Stimulated activated CD4-positive, alpha-beta T cell treated with anti-CD3 and anti-CD28 coated beads, Interleukin-15, amount 100 ng/mL, for 1 hour (primary cell): ENCODE data around the gene PML.
"Not testable (repeated sequence)": the region's sequence is repeated elsewhere in the genome, so short reads cannot be mapped to it uniquely, and the experiment has no call there.

Source experiments
- DNase-seq, 2 donors: peaks; one replicate each; pipeline ENCODE4 v3.0.0-alpha.2; 2020; ENCODE audit warnings: low read depth in 1 of 2, low spot score in 1 of 2

PML gene

DNA sequence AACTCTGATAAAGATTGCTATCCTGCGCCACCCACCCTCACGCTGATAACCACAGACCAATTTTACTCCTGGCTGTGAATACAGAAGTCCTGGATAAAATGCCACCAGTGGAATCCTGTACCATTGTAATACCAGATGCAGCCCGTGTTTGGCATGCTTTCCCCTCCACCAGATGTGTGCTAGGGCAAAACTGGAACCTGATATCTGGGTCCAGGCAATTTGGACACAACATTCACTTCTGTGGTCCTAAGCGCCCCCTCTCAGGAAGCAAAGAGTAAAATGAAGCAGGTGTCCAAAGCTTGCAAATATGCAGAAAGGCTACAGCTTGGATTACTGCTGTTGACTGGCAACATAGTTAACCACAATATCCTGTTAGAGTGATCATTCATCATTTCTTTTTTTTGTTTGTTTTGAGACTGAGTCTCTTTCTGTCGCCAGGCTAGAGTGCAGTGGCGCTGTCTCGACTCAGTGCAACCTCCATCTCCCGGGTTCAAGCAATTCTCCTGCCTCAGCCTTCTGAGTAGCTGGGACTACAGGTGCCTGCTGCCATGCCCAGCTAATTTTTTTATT is 35.4 kb upstream of the PML start:
- DNase-seq, result no peak

DNA sequence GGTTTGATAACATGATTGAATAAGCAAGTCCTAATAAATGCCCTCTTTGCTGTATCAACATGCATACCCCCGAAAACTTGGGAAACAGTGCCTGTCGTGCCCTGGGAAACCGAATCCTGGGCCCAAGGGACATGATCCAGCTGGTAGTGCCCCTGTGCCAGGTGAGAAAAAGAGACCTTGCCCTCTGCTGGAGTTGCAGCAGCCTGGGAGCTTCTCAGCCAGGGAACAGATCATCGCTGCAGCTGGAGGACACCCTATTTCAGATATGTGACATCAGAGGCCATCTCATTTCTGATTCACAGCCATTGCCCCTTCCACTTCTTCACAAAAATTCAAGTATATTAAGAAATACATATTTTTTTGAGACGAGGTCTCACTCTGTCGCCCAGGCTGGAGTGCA is 34.7 kb upstream of the PML start:
- no peak for DNase-seq

DNA sequence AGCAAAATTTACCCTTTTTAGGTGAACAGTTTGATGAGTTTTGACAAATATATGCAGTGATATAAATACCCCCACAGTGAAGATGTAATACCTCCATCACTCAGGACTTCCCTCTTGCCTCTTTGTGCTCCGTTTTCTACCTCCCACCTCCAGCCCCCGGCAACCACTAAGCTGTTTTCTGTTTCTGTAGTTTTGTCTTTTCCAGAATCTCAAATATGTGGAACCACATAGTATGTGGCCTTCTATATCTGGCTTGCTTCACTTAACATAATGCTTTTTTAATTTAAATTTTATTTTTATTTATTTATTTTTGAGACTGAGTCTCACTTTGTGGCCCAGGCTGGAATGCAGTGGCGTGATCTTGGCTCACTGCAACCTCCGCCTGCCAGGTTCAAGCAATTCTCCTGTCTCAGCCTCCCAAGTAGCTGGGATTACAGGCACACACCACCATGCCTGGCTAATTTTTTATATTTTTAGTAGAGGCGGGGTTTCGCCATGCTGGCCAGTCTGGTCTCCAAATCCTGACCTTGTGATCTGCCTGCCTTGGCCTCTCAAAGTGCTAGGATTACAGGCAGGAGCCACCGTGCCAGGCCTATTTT is 33.9 kb upstream of the PML start:
- not testable (repeated sequence) for DNase-seq

DNA sequence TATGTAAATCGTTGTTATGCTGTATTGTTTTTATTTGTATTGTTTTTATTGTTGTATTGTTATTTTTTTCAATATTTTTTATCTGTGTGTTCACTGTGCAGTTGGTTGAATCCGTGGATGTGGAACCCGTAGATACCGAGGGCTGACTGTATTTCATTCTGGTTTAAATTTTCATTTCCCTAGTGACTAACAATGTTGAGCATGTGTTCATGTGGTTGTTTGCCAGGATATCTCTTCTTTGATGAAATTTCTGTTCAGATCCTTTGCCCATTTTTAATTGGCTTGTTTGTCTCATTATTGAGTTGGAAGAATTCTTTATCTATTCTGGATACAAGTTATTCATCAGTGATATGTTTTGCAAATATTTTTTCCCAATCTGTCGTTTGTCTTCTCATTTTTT is 32.1 kb upstream of the PML start:
- DNase-seq, result no peak

DNA sequence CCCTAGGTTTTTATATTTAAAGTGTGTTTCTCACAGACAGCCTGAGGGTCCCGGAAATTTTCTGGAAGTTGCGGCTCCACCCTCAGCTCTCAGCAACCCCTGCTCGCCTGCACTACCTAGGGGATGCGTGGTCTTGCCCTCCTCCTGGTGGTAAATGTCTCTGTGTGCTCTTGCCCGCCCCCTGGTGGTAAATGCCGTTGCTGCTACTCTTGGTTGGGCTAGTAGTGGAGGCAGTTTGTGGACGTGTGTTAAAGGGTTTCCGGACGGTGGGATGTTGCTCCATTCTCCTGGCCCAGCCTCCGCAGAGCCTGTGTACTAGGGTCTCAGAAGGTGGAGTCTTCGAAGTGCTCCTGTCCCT is 29.8 kb upstream of the PML start:
- DNase-seq, result peak; percentile 78 to 83

DNA sequence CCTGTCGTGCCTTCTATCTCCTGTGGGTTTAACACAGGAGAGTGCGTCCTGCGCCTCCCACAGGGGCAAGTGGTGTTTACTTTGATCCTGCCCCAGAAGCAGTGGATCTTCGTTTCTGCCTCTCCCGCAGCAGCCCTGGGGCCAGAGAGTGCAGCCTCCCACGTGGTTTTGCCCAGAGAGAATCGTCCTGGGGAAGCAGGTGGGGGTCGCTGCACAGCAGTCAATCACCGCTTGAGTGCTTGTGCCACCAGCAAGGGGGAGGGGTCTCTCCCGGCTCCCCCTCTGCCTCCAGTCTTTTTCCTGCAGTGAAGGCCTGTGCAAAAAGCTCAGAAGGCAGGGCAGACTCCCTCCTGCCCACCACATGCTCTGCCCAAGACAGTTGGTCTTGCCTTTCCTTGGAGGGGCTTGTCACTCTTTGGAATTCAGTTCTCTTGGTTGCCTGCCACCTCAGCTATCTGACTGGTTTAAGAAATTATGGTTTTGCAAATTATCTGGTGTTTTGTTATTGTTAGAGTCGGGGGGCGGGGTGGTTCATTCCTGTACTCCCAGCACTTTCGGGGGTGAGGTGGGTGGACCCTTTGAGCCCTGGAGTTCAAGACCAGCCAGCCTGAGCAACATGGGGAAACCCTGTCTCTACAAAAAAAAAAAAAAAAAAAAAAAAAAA is 29.3 kb upstream of the PML start:
- peak in 1 of 2 donors; percentile 38 for DNase-seq

DNA sequence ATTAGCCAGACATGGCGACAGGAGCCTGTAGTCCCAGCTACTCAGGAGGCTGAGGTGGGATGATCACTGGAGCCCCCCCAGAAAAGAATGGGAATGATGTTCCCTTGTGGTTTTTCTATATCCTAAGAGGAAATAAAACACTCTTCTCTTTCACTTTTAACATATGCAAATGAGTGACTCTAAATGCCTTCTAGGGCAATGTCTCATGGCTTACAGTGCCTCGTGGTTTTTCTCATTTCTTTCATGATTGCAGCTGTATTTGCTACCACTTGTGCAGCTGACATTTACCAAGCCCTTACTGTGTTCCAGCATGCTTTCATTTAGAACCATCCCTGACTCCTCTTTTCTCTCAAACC is 28.8 kb upstream of the PML start:
- no peak for DNase-seq

DNA sequence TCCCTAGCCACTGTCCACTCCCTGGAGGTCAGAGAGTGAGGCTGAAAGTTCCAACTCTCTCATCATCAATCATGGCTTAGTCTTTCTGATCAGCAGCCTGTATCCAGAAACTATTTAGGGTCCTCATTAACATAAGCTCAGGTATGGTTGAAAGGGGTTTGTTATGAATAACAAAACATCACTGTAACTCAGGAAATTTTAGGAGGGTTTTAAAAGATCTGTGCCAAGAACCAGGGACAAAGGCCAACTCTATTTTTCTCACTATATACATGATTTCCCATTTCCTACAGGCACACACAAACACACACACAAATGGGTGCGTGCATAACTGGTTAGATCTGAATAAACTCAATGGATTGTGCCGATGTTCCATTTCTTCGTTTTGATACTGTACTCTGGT is 26.1 kb upstream of the PML start:
- no peak for DNase-seq

DNA sequence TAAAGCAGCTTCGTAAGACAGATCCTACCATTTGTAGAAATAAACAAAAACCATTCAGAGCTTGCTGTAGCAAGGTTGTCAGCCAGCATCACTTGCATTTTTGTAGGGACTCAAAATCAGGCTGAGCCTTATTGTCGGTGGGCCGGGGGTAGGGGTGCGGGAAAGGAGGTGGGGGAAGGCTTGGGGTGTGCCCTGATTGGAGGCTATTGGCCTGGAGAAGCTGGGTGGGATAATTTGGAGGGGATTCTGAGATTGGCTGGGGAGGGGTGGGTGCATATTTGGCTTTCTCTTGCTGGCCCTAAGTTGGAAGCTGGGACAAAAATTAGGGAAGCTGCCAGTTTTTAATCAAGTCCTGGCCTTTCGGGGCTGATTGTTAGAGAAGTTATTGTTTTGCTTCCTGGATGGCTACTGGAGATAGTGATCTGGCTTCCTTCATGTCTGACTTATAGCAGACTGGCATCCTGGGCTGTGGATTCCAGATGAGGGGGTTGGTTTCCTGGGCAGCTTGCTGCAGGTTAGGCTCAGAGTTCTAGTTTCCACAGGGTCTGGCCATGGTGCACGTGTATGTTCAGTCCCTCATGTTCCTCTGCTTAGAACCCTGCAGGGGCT is 25.3 kb upstream of the PML start:
- DNase-seq, result no peak

DNA sequence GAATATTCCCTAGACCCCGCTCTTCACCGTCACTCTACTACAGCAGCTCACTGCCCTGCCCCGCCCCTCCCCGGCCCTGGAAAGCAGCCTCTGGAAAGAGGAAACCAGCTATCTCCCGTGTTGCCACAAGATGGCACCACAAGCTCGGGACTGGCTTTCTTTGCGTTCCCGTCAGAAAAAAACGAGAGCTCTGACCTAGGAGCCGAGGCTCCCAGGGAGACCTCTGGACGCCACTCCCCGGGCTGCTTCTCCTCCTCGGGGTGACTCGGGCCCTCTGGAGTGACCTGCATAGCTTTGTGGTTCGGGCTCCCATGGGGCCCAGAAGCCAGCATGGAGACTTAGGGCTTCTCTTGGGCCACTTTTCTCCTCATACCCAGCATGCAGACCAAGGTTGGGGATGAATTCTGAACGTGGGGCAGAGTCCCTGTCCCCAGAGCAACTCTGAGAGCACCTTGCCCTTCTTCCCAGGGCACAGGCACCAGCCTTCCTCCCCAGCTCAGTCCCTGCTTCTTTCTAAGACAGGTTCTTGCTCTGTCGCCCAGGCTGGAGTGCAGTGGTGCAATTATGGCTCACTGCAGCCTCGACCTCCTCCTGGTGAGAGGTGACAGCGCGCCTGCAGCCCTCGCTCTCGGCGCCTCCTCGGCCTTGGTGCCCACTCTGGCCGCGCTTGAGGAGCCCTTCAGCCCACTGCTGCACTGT is 21.4 kb upstream of the PML start:
- DNase-seq, result peak; percentile 55 to 67

DNA sequence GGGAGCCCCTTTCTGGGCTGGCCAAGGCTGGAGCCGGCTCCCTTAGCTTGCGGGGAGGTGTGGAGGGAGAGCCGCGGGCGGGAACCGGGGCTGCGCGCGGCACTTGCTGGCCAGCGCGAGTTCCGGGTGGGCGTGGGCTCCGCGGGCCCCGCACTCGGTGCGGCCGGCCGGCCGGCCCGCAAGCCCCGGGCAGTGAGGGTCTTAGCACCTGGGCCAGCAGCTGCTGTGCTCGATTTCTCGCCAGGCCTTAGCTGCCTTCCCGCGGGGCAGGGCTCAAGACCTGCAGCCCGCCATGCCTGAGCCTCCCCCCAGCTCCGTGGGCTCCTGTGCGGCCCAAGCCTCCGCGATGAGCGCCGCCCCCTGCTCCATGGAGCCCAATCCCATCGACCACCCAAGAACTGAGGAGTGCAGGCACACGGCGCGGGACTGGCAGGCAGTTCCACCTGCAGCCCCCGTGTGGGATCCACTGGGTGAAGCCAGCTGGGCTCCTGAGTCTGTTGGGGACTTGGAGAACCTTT is 20.8 kb upstream of the PML start:
- not testable (repeated sequence) for DNase-seq

DNA sequence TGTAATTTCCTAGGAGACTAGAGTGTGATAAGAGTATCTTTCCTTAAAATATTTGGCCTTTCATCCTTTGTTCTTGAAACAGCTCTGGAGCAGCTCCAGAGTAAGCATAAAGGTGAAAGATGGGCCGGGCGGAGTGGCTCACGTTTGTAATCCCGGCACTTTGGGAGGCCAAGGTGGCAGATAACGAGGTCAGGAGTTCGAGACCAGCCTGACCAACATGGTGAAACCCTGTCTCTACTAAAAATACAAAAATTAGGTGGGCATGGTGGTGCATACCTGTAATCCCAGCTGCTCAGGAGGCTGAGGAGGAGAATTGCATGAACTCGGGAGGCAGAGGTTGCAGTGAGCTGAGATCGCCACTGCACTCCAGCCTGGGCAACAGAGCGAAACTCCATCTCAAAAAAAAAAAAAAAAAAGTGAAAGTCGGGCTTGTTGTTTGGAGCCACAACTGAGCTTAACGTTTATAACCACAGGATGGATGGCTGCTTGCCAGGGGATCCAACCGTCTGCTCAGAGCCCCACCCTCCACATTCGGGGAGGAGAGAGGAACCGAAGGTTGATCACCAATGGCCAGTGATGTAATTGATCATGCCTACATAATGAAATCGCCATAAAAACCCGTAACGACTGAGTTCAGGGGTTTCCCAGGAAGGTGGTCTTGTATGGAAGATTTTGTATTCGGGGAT is 18.9 kb upstream of the PML start:
- DNase-seq, result not testable (repeated sequence)

DNA sequence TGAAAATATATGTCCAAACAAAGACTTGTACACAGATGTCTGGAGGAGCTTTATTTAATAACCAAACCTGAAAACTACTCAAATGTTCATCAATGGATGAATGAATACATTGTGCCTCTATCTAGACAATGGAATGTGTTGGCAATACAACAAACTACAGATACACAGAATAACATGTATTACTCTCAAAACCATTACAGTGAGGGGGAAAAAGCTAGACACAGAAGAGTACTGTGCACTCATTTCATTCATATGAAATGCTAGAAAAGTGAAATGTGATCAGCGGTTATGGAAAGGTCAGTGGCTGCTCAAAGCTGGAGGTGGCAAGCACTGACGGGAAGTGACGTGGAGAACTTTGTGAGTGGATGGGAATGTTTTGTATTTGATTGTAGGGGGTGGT is 15.6 kb upstream of the PML start:
- DNase-seq, result no peak

DNA sequence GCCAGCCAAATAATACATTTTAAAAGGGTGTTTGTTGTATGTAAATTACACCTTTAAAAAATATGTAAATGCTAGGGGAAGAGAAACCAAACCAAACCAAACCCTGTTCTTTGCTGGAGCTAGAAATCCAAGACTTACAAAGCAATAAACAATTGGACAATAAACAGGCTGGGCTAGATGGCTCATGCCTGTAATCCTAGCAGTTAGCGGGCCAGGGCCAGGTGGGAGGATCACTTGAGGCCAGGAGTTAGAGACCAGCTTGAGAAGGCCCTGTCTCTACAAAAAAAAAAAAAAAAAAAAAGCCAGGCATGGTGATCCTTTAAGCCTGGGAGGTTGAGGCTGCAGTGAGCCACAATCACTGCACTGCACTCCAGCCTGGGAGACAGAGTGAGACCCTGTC is 14.9 kb upstream of the PML start:
- no peak for DNase-seq

DNA sequence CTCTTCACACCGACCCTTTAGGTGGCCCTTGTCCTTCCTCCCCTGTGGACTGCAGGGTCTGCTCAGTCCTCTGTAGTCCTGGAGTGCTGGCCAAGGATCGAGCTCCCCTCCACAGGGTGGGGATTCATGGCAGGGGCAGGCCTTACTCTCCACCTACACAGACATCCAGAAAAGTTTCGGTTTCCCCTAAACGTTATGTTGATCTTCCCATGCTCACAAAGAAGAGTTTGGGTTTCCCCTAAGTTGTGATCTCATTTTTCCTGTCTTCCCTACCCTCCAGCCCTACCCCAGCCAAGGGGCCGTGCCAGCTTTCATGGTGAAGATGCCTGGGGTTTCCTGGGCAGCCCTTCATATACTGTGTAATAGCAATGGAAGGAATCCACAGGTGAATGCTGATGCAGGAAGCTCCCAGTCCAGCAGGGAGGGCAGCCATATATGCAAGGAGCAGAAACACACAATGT is 12.7 kb upstream of the PML start:
- DNase-seq, result no peak

DNA sequence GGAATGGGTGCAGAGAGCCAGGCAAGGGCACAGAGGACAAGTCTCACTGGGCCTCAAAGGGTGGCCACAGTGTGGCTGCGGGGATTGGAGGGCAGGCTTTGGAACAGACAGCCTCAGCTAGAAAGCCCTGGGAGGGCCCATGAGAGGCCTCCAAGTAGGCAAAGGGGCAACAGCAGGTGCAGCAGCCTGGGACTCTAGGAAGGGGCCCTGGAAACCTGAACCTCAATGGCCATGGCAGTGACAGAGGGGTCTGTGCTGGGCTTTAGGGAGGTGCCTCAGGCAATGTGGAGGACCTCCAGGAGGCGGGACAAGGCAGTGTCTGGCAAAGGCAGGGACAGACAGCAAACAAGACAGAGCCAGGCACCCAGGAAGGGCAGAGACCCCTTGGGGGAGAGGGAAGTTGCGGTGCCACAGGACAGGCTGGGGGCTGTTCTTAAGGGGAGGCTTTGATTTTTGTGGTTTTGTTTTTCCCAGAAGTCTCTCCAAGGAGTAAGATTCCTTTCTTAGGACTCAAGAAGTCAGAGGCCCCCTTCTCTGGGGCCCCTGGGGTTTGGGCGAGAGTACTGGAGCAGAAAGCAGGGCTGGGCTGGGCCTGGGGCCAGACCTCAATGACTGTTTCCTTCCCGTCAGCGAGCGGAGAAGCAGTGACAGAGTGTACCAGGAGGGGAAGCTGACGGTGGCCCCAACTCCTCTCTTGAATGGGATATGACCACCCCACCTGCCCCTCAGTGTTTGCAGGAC is 12.1 kb upstream of the PML start:
- no peak for DNase-seq

DNA sequence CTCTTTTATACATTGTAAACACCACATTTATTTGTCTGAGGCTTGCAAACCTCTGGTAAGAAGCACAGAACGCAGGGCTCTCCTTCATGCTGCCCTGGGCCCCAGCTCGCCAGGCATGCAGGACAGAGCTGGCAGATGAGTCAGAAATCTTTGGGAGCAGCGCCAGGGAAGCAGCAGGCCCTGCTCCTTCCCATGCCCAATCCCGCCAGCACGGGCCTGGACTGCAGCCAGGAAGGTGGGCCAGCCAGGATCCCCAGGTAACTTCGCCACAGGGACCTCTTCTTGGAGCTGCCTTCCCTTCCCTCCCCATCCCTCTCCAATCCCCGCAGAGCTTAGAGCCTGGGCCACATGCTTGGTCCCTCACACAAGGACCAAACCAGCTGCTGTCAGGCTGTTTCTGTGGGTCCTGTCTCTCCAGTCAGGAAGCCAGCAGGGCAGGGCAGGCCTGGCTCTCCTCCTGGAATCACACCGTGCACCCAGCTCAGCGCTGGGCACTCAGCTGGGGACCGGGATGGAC is 11.2 kb upstream of the PML start:
- DNase-seq, result no peak

DNA sequence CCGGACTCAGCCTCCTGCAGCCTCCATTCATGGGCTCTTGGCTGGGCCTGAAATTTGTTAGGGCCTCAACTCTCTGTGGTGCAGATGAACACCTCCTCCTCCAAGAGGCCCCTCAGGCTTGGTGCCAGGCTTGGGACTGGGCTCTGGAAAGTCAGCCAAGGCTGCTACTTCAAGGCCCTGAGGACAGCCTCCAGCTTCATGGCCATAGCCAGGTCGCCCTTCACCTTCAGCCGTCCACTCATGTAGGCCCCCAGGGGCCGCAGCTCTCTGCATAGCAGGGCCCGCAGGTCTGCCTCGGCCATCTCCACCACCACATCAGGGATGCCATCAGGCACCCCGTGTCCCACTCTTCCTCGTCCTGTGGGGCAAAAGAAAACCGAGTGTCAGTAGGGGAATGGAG is 10.7 kb upstream of the PML start:
- no peak for DNase-seq

DNA sequence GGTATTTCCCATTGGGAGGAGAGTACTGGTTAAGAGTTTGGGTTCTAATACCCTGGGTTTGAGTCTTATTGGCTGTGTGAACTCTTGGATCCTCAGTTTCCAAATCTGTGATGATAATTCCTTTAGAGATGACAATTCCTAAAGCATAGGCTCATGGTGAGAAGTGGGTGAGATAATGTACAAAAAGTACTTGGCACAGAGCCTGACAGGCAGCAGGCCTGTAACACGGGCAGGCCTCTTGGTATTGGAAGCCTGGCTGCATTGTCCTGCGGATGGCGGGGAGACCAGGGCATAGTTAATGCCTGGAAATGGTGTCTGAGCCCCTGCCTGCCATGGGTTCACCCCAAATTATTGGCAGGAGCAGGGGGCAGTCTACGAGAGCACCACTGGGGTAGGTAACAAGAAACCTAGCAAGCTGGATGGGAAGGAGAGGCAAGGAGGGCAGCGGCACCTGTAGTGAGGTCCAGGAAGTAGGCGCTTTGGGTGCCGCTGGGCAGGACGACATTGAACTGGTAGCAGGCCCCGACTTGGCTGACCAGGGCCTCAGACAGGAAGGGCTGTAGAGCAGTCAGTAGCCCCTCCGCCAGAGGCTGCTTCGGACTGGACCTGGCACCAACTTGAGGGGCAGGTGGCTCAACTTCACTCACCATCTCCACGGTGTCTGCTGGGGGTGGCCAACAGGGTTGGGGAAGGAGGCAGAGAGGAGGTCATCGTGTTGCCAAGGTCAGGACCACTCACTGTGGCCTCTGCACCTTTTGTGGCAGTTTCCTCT is 10.1 kb upstream of the PML start:
- no peak for DNase-seq
